Muscle of arm (tissue), 12 donors: ENCODE measurements around the gene KCNQ1. TPM values are rescaled to one million over a fixed set of nuclear protein-coding genes. Genes with fewer than 3 reads are reported as not detected.

ENCODE experiments used
- DNase-seq: peaks from one replicate; pipeline ENCODE4 v3.0.0-alpha.2; 2013
- polyA plus RNA-seq, 12 donors: library from polyadenylated mRNA; unstranded; fragments of 120-200 nt; gene quantifications; one replicate each; pipeline ENCODE4 v1.2.1, GENCODE V29; 2013; ENCODE audit not compliant: insufficient read length in 12 of 12

KCNQ1 gene
- polyA plus RNA-seq, 12 donors = 1.3 to 2.5 (median 2.0) TPM; not detected in 2

GRCh38 chr11:2681408-2682145, 236.8 kb downstream of the KCNQ1 start:
- DNase-seq = no peak

- no peak for DNase-seq
Observed at GRCh38 chr11:2683806-2684205, 239.0 kb downstream of the KCNQ1 start.

- no peak for DNase-seq
Observed at GRCh38 chr11:2684581-2684980, 239.8 kb downstream of the KCNQ1 start.

- no peak for DNase-seq
Observed at GRCh38 chr11:2685051-2685450, 240.2 kb downstream of the KCNQ1 start.

- DNase-seq = no peak
Observed at GRCh38 chr11:2685566-2686359, 241.0 kb downstream of the KCNQ1 start.

GRCh38 chr11:2686360-2687222, 241.8 kb downstream of the KCNQ1 start:
- no peak for DNase-seq

- DNase-seq = no peak
Observed at GRCh38 chr11:2687223-2687530, 242.4 kb downstream of the KCNQ1 start.

- DNase-seq = no peak
Observed at GRCh38 chr11:2687782-2688191, 243.0 kb downstream of the KCNQ1 start.

- DNase-seq = no peak
Observed at GRCh38 chr11:2688381-2689231, 243.8 kb downstream of the KCNQ1 start.

- no peak for DNase-seq
Observed at GRCh38 chr11:2689651-2690575, 245.1 kb downstream of the KCNQ1 start.

GRCh38 chr11:2690596-2691354, 246.0 kb downstream of the KCNQ1 start:
- no peak for DNase-seq

GRCh38 chr11:2691355-2691761, 246.6 kb downstream of the KCNQ1 start:
- DNase-seq = no peak

GRCh38 chr11:2691991-2692875, 247.4 kb downstream of the KCNQ1 start:
- no peak for DNase-seq

GRCh38 chr11:2693271-2694261, 248.8 kb downstream of the KCNQ1 start:
- DNase-seq = no peak

- no peak for DNase-seq
Observed at GRCh38 chr11:2694495-2694894, 249.7 kb downstream of the KCNQ1 start.

GRCh38 chr11:2694995-2695939, 250.5 kb downstream of the KCNQ1 start:
- DNase-seq = no peak
